ENCODE data around the gene HMCN2.

The HMCN2 gene

DNA sequence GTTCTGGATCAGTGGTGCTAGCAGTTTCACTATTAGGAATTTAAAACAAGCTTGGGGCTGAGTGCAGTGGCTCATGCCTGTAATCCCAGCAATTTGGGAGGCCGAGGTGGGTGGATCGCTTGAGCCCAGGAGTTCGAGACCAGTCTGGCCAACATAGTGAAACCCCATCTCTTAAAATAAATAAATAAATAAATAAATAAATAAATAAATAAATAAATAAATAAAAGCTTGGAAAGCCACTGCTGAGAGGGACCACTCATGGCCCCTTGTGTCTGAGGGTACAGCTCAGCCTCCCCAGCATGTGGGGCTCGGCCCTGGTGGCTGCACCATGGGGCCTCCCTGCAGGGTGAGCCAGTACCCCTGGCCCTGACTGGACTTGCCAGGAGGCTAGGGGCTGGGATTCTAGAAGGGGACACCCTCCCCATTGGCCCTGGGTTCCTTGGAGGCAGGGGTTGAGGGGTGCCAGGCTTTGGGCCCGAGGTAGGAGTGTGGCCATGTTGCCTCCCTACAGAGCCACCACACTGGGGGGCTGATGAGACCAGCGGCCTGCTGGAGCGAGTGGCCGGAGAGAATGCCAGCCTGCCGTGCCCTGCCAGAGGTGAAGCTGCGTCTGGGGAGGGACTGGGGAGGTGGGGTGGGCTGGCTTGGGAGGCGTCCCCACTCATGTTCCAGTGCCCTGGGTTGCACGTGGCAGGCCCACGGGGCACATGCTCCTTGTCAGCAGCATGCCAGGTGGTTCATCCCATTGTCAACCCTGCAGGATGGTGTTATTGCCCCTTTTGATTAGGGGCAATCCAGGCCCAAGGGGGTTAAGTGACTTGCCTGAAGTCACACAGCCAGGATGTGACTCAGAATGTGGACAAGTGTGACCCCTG, 76.5 kb downstream of the HMCN2 start:
- H3K36me3 ChIP-seq (ENCODE audit: control insufficient read depth in 2 of 2, insufficient read depth in 2 of 2, low read length in 2 of 2), result no peaks in the 10 kb centered on the region
- H3K27me3 ChIP-seq (ENCODE audit: control insufficient read depth in 1 of 2, insufficient read depth in 2 of 2, low read length in 2 of 2), result no peaks in the 10 kb centered on the region
- no peak overlapping the region for H3K9ac ChIP-seq (ENCODE audit: low read length in 2 of 2)
- H3K9me3 ChIP-seq (ENCODE audit: control insufficient read depth in 2 of 2, low read length in 2 of 2), result no peaks in the 10 kb centered on the region
- peaks cover 8% of the 10 kb centered on the region for H3K4me1 ChIP-seq (ENCODE audit: control insufficient read depth, insufficient read depth, low read length)
- H3K4me3 ChIP-seq (ENCODE audit: low read length in 2 of 2), result no peak overlapping the region
- no peak overlapping the region for H3K27ac ChIP-seq (ENCODE audit: low read length)

DNA sequence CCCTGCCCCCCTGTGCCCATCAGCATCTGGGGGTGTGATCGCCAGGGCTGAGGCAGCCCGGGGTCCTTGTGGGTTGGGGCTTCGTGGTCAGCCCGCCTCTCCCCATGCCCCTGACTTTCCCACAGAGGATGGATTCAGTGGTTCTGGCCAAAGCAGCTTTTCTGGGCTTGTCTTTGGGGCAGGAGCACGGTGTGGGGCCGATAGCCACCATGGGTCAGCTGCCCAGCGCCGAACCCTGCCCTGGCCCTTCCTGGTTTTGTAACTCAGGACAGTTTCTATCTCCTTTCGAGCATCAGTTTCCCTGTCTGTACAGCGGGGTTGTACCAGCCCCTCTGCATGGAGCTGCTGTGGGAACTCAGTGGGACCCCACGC, 77.1 kb downstream of the HMCN2 start:
- Histone ChIP-seq H3K4me1 (ENCODE audit: control insufficient read depth, insufficient read depth, low read length) (peaks cover 8% of the 10 kb centered on the region), H3K27ac (ENCODE audit: low read length) (no peak overlapping the region), H3K4me3 (ENCODE audit: low read length in 2 of 2) (no peak overlapping the region), H3K27me3 (ENCODE audit: control insufficient read depth in 1 of 2, insufficient read depth in 2 of 2, low read length in 2 of 2) (no peaks in the 10 kb centered on the region), H3K36me3 (ENCODE audit: control insufficient read depth in 2 of 2, insufficient read depth in 2 of 2, low read length in 2 of 2) (no peaks in the 10 kb centered on the region), H3K9me3 (ENCODE audit: control insufficient read depth in 2 of 2, low read length in 2 of 2) (no peaks in the 10 kb centered on the region), H3K9ac (ENCODE audit: low read length in 2 of 2) (no peak overlapping the region)

DNA sequence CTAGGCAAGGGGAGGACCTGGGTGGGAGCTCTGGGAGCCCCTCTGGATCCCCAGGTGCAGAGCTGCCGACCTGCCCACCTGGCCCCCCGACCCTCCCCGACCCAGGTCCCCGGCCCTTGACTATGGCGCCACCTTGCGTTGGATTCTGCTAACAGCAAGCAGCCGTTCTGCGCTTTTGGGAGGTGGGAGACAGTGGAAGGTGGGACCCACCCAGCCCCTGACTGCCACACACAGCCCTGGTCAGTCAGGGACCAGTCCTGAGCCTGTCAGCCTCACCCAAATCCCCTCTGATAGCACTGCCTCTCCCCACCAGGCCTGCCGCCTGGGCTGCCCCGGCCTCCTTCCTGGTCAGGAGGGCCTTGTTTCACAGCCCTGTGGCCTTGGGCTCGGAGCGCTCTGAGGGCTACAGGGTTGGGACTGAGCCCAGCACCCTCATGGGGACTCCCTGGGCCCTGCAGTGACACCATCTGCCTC, 77.9 kb downstream of the HMCN2 start:
- Histone ChIP-seq H3K9ac (ENCODE audit: low read length in 2 of 2) (no peak overlapping the region), H3K27me3 (ENCODE audit: control insufficient read depth in 1 of 2, insufficient read depth in 2 of 2, low read length in 2 of 2) (no peaks in the 10 kb centered on the region), H3K4me3 (ENCODE audit: low read length in 2 of 2) (no peak overlapping the region), H3K27ac (ENCODE audit: low read length) (no peak overlapping the region), H3K36me3 (ENCODE audit: control insufficient read depth in 2 of 2, insufficient read depth in 2 of 2, low read length in 2 of 2) (no peaks in the 10 kb centered on the region), H3K9me3 (ENCODE audit: control insufficient read depth in 2 of 2, low read length in 2 of 2) (no peaks in the 10 kb centered on the region), H3K4me1 (ENCODE audit: control insufficient read depth, insufficient read depth, low read length) (peaks cover 8% of the 10 kb centered on the region)

GRCh38 chr9:130344366-130344765, 78.8 kb downstream of the HMCN2 start:
- H3K9ac ChIP-seq (ENCODE audit: low read length in 2 of 2), result no peak overlapping the region
- H3K36me3 ChIP-seq (ENCODE audit: control insufficient read depth in 2 of 2, insufficient read depth in 2 of 2, low read length in 2 of 2), result no peaks in the 10 kb centered on the region
- no peak overlapping the region for H3K27ac ChIP-seq (ENCODE audit: low read length)
- no peak overlapping the region for H3K4me3 ChIP-seq (ENCODE audit: low read length in 2 of 2)
- H3K9me3 ChIP-seq (ENCODE audit: control insufficient read depth in 2 of 2, low read length in 2 of 2), result no peaks in the 10 kb centered on the region
- no peaks in the 10 kb centered on the region for H3K27me3 ChIP-seq (ENCODE audit: control insufficient read depth in 1 of 2, insufficient read depth in 2 of 2, low read length in 2 of 2)
- H3K4me1 ChIP-seq (ENCODE audit: control insufficient read depth, insufficient read depth, low read length), result peaks cover 8% of the 10 kb centered on the region

DNA sequence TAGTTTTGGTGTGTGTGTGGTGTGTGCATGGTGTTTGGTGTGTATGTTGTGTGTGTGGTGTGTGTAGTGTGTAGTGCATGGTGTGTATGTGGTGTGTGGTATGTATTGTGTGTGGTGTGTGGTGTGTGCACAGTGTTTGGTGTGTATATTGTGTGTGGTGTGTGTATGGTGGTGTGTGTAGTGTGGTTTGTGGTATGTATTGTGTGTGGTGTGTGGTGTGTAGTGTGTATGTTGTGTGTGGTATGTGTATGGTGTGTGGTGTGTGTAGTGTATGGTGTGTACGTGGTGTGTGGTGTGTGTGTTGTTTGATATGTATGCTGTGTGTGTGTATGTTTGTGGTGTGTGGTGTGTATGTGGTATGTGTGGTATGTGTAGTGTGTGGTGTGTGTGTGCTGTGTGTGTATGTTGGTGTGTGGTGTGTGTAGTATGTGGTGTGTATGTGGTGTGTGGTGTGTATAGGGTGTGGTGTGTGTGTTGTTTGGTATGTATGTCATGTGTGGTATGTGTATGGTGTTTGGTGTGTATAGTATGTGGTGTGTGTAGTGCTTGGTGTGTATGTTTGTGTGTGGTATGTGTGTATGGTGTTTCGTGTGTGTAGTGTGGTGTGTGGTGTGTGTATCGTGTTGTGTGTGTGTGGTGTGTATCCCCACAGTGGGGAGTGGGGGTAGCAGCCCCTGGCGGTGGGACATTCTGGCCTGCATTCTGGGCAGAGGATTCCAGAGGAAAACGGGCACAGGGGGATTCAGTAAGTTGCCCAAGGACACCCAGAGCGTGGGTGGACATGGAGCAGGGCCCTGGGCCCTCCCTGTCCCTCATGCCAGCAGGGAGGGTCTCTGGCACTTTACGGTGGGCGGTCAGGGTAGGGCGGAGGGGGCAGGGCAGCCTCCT, 79.7 kb downstream of the HMCN2 start:
- no peaks in the 10 kb centered on the region for H3K27me3 ChIP-seq (ENCODE audit: control insufficient read depth in 1 of 2, insufficient read depth in 2 of 2, low read length in 2 of 2)

DNA sequence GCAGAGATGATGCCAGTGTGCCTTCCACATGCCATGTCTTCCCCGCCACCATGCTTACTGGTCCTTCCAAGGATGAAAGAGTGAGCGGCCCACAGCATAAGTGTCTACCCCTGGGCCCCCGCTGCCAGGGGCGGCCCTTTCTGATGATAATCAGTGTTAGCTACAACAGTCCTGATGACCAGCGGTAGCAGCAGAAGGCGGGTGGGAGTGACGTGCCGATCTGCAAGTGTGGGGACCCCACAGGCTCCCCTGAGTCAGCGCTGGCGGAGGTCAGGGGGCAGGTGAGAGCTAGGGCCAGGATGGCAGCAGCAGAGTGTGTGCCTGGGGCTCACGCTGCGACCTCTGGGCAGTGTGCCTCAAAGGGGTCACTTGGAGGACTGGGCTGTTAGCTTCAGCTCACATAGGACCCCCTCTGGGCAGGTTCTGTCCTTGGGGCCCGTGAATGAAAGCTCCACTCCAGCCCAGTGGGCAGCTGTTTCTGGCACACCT, 80.4 kb downstream of the HMCN2 start:
- Histone ChIP-seq H3K9me3 (ENCODE audit: control insufficient read depth in 2 of 2, low read length in 2 of 2) (no peaks in the 10 kb centered on the region), H3K36me3 (ENCODE audit: control insufficient read depth in 2 of 2, insufficient read depth in 2 of 2, low read length in 2 of 2) (peaks cover 0 to under 1% of the 10 kb centered on the region in 2 donors), H3K9ac (ENCODE audit: low read length in 2 of 2) (no peak overlapping the region), H3K4me3 (ENCODE audit: low read length in 2 of 2) (no peak overlapping the region), H3K27ac (ENCODE audit: low read length) (no peak overlapping the region), H3K27me3 (ENCODE audit: control insufficient read depth in 1 of 2, insufficient read depth in 2 of 2, low read length in 2 of 2) (no peaks in the 10 kb centered on the region), H3K4me1 (ENCODE audit: control insufficient read depth, insufficient read depth, low read length) (peaks cover 8% of the 10 kb centered on the region)

More for the DNA sequence above, 79.7 kb downstream of the HMCN2 start:
- Histone ChIP-seq H3K9me3 (ENCODE audit: control insufficient read depth in 2 of 2, low read length in 2 of 2) (no peaks in the 10 kb centered on the region), H3K36me3 (ENCODE audit: control insufficient read depth in 2 of 2, insufficient read depth in 2 of 2, low read length in 2 of 2) (no peaks in the 10 kb centered on the region), H3K9ac (ENCODE audit: low read length in 2 of 2) (no peak overlapping the region), H3K27ac (ENCODE audit: low read length) (no peak overlapping the region), H3K4me1 (ENCODE audit: control insufficient read depth, insufficient read depth, low read length) (peaks cover 8% of the 10 kb centered on the region), H3K4me3 (ENCODE audit: low read length in 2 of 2) (no peak overlapping the region)

GRCh38 chr9:130346431-130346830, 80.9 kb downstream of the HMCN2 start:
- Histone ChIP-seq H3K27me3 (ENCODE audit: control insufficient read depth in 1 of 2, insufficient read depth in 2 of 2, low read length in 2 of 2) (no peaks in the 10 kb centered on the region), H3K4me3 (ENCODE audit: low read length in 2 of 2) (no peak overlapping the region), H3K36me3 (ENCODE audit: control insufficient read depth in 2 of 2, insufficient read depth in 2 of 2, low read length in 2 of 2) (peaks cover 0 to 2% of the 10 kb centered on the region in 2 donors), H3K27ac (ENCODE audit: low read length) (no peak overlapping the region), H3K9me3 (ENCODE audit: control insufficient read depth in 2 of 2, low read length in 2 of 2) (no peaks in the 10 kb centered on the region), H3K4me1 (ENCODE audit: control insufficient read depth, insufficient read depth, low read length) (peaks cover 8% of the 10 kb centered on the region), H3K9ac (ENCODE audit: low read length in 2 of 2) (no peak overlapping the region)

GRCh38 chr9:130347036-130347435, 81.5 kb downstream of the HMCN2 start:
- Histone ChIP-seq H3K4me3 (ENCODE audit: low read length in 2 of 2) (no peak overlapping the region), H3K27me3 (ENCODE audit: control insufficient read depth in 1 of 2, insufficient read depth in 2 of 2, low read length in 2 of 2) (no peaks in the 10 kb centered on the region), H3K4me1 (ENCODE audit: control insufficient read depth, insufficient read depth, low read length) (peaks cover 8% of the 10 kb centered on the region), H3K9ac (ENCODE audit: low read length in 2 of 2) (no peak overlapping the region), H3K27ac (ENCODE audit: low read length) (no peak overlapping the region), H3K36me3 (ENCODE audit: control insufficient read depth in 2 of 2, insufficient read depth in 2 of 2, low read length in 2 of 2) (peaks cover 0 to 2% of the 10 kb centered on the region in 2 donors), H3K9me3 (ENCODE audit: control insufficient read depth in 2 of 2, low read length in 2 of 2) (no peaks in the 10 kb centered on the region)

DNA sequence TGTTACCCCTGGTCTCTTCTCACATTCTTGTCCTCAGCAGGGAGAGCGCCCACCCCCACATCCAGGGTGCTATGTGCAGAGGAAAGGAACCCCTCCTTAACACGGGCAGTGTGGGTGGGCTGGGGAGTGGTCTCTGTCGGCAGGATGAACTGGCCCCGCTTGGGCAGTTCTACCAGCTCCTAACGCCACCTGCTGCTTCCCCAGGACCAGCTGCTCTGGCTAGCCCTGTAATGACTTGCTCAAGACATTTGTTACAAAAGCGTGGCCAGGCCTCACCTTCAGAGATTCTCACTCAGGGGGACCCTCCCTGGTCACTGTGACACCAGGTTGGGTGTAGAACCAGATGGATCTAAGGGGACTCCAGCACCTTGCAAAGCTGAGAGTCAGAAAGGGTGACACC, 82.4 kb downstream of the HMCN2 start:
- Histone ChIP-seq H3K27ac (ENCODE audit: low read length) (no peak overlapping the region), H3K27me3 (ENCODE audit: control insufficient read depth in 1 of 2, insufficient read depth in 2 of 2, low read length in 2 of 2) (no peaks in the 10 kb centered on the region), H3K9ac (ENCODE audit: low read length in 2 of 2) (no peak overlapping the region), H3K4me1 (ENCODE audit: control insufficient read depth, insufficient read depth, low read length) (peaks cover 8% of the 10 kb centered on the region), H3K4me3 (ENCODE audit: low read length in 2 of 2) (no peak overlapping the region), H3K9me3 (ENCODE audit: control insufficient read depth in 2 of 2, low read length in 2 of 2) (no peaks in the 10 kb centered on the region), H3K36me3 (ENCODE audit: control insufficient read depth in 2 of 2, insufficient read depth in 2 of 2, low read length in 2 of 2) (peaks cover 0 to 2% of the 10 kb centered on the region in 2 donors)

DNA sequence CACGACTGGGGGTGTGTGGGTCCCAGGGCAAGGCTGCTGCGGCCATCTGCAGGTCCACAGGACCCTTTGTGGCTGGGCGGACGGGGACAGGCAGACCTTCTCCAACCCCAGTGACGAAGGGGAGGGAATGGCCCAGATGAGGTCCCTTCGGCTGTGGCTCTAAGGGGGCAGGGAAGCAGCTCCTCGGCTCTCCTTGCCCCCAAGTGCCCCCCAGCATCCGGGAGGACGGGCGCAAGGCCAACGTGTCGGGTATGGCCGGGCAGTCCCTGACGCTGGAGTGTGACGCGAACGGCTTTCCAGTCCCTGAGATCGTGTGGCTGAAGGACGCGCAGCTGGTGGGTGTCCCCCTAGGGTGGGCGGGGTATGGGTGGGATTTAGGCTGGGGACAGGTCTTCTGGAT, 82.8 kb downstream of the HMCN2 start:
- H3K36me3 ChIP-seq (ENCODE audit: control insufficient read depth in 2 of 2, insufficient read depth in 2 of 2, low read length in 2 of 2), result peaks cover 0 to 4% of the 10 kb centered on the region in 2 donors
- H3K27ac ChIP-seq (ENCODE audit: low read length), result no peak overlapping the region
- H3K4me1 ChIP-seq (ENCODE audit: control insufficient read depth, insufficient read depth, low read length), result peaks cover 5% of the 10 kb centered on the region
- no peaks in the 10 kb centered on the region for H3K27me3 ChIP-seq (ENCODE audit: control insufficient read depth in 1 of 2, insufficient read depth in 2 of 2, low read length in 2 of 2)
- H3K4me3 ChIP-seq (ENCODE audit: low read length in 2 of 2), result no peak overlapping the region
- H3K9ac ChIP-seq (ENCODE audit: low read length in 2 of 2), result no peak overlapping the region
- H3K9me3 ChIP-seq (ENCODE audit: control insufficient read depth in 2 of 2, low read length in 2 of 2), result no peaks in the 10 kb centered on the region
